ENCODE measurements around the gene DNAJC1.

DNAJC1 gene

DNA sequence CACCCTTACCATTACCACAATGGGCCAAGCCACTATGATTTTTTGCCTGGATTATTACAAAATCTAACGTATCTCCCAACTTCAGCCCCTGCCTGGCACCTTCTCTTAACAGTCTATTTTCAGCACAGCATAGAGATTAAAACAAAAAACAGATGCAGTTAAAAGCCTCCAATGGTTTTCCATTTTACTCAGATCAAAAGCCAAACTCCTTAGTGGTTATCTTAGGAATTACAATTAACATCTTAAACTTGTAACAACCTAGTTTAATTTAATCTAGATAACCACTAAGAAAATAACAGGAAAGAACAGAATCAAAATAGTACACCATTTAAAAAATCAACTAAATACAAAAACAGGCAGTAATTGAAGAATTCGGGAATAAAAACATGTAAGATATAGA lies 43.5 kb downstream of the DNAJC1 start:
- no peak for DNase-seq

DNA sequence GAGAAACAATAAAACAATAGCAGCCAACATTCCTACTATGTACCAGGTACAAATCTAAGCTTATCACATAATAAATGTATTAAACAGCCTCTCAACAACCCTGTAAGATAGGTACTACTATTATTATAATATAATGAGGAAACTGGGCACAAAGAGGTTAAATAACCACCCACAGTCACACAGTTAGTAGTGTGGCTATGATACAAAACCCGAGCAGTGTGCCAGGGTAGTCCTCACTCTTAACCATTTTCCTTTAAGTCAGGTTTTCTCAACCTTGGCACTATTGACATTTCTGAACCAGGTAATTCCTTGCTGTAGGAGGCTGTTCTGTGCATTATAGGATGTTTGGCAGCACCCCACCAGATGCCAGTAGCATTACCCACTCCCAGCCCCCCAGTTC lies 48.8 kb downstream of the DNAJC1 start:
- no peak for DNase-seq

DNA sequence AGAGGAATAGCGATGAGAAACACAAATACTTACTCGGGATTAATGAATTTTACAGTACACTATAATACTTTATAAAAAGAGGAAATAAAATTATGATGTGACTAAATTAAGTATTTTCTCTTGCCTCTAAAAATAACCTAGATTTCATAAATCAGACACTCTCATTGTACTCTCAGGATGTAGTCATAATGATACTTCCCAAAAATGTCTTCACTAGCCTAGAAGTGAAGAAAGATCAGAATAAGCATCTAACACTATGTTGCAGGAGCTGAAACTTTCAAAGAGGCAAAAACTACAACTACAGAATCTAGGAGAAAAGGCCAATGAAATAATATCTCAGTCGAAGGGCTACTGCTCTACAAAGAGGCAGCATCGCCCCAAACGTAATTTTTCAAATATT lies 49.4 kb downstream of the DNAJC1 start:
- no peak for DNase-seq

DNA sequence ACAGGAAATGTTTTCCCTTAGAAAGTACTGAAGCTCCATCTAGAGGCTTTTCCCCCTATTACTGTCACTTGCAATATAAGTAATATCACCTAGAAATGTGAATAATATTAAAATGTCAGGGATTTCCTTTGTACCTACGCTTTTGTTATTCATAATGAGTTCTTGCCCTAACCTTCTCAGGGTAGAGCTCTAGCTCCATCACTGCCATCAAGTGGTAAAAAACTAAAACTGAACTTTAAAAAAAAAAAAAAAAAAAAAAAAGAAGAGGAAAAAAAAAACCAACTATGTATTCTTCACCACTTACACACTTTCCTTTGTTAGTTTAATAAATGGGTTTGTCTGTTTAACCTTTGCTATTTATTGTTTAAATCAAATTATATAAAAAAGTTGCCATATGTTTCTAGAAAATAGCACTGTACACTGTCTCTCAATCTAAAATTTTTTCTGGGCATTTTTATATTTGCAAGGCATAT lies 49.9 kb downstream of the DNAJC1 start:
- peak; percentile 9 for DNase-seq

DNA sequence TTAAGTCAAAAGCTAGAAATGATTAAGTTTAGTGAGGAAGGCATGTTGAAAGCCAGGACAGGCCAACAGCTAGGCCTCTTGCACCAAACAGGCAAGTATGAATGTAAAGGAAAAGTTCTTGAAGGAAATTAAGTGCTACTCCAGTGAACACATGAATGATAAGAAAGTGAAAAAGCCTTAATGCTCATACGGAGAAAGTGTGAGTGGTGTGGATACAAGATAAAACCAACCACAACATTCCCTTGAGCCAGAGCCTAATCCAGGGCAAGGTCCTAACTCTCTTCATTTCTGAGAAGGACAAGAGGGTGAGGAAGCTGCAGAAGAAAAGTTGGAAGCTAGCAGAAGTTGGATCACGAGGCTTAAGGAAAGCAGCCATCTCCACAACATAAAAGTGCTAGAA lies 53.0 kb downstream of the DNAJC1 start:
- DNase-seq: no peak

DNA sequence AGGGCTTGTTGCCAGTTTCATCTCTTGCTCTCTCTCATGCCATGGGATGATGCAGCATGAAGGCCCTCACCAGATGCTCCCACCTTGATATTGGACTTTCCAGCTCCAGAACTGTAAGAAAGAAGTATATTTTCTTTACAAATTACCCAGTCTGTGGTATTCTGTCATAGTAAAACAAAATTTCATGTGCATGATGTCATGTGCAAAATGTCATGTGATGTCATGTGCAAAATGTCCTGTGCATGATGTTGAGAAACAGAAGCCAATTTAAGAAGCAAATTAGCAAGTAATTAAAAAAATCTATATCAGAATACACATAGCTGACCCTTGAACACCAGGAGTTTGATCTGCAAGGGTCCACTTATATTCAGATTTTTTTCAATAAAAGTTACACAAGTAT lies 56.6 kb downstream of the DNAJC1 start:
- no peak for DNase-seq

DNA sequence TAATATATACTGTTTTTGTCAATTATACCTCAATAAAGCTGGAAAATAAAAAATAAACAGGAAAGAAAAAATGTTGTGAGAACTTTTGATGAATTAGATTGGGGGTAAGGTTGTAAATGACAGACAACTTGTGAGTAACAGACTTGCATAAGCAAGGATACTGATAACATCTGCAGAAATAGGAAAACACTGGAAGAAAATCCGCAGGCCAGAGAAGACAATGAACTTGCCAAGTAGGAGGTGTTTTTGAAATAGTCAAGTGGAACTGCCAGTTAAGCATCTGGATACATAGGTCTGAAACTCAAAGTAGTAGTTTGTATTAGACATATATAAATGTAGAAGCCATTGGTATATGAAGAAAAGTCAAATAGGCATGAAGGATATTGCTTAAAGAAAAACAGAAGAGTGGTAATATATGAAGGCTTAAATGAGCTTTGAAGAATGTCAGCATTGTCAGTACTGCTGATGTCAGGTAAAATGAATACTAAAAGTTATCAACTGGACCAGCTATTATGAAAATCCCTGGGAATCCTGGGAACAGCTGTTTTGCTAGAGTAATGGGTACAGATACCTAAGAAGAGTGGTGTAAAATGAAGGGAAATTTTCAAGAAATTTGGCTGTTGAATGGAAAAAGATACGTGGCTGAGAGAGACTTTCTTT lies 58.7 kb downstream of the DNAJC1 start:
- no peak for DNase-seq

DNA sequence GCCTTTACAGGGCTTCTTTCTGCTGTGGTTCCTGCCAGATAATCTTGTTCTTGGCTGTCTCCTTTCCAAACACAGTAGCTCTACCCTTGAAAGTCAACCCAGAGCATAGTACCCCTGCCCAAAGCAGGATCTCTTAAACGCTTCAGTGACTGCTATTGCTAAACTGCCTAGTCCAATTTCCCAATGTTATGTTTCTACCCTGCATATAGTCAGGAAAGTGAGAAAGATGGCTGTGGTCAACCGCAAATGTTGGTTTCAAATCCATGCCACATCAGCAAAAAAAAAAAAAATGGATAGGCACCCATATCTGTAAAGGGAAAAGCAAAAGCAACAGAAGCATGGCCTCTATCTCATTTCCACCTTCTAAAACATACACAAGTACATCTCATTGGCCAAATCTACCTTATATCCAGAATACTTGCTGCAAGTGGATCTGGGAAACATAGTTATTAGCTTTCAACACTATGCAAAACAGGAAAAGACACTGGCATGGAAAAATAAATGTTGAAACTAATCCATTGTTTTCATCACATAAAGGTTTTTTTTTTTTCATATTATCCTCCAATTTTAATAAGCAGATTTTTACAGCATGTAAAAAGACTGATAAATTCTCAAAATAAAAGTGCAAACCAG lies 59.8 kb downstream of the DNAJC1 start:
- DNase-seq: no peak

DNA sequence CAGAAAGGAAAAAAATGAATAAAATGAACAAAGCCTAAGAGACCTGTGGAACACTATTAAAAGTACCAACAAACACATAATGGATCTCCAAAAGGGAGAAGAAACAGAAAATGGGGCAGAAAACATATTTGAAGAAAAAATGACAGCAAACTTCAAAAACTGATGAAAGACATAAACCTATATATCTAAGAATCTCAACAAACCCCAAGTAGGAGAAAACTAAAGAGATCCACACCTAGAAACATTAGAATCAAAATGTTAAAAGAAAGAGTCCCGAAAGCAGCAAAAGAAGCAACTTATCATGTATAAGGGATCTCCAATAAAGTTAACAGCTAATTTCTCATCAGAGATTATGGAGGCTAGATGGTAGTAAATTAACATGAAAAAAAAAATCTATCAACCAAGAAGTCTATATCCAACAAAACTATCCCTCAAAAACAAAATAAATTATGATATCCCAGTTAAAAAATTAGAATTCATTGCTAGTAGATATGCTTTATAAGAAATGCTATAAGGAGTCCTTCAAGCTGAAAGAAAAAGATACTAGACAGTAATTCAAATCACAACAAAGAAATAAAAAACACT lies 68.0 kb downstream of the DNAJC1 start:
- DNase-seq: no peak

DNA sequence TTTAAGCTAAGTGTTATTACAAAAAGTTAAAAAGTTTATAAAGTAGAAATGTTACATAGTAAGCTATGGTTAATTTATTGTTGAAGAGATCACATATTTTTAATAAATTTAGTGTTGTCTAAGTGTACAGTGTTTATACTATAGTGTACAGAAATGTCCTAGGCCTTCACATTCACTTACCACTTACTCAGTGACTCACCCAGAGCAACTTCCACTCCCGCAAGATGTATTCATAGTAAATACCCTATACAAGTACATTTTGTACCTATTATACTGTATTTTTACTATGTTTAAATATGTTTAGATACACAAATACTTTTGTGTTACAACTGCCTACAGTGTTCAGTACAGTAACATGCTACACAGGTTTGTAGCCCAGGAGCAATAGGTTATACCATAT lies 69.2 kb downstream of the DNAJC1 start:
- DNase-seq: no peak

DNA sequence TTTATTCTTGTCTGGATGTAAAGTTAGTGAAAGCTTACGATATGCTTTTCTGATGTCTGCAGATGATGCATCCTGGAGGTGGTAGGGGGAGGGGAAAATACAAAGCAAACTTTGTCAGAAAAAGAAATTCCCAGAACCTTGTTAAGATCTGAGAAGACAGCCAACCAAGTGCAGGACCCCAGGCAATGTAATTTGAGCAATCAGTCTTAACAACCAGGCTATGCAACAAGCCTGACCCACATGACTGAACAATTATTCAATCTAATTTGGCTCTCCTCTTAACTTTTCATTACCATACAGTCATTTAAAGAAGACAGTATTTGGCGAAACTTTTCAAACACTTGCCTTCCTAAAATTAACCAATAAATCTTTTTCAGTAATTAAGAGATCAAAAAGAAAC lies 74.5 kb downstream of the DNAJC1 start:
- no peak for DNase-seq

DNA sequence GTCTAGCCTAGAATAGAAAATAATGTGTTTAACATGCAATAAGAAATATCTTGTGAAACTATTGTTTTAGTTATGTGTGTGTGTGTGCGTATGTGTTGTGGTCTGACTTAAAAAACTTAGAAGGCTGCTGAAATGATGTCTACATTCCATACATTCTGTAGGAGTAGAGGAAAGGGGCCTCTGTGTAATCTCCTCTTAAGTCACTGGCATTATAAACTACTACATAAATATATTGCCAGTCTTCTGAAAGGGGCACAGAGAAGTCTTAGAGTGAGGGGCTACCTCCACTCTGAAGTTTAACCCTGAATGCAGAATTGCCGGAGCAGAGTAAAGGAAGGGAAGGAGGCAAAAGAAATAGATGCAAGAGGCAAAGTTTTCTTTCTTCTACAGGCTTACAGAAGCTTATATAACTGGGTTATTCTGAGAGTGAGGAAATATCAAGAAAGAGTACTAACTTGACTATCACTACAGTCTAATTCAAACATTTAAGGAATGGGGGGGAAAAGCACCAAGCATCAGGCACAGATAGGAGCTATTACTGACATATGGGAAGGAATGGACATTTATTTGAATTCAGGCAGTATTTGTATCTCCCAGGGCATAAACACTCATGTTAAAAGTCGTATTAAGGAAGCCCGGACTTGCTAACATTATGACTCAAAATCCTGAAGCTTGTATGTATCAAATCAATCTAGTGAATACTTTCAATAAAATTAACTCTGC lies 75.7 kb downstream of the DNAJC1 start:
- DNase-seq: no peak

DNA sequence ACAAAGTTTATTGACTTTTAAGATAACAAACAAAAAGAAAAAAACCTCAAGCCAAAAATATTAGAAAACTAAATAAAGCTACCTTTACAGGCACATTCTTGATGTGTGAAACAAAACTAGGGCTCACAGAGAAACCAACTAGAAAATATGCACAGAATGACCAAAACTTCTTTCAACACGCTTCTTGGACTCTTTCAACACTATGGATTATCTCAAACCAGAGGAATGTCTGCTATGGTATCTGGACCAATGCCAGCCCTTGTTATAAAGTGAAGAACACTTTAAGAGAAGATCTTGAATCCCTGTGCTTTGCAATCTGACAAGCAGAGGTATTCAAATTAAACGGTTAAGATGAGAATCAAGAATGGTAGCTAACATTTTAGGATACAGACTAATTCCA lies 76.6 kb downstream of the DNAJC1 start:
- DNase-seq: no peak

DNA sequence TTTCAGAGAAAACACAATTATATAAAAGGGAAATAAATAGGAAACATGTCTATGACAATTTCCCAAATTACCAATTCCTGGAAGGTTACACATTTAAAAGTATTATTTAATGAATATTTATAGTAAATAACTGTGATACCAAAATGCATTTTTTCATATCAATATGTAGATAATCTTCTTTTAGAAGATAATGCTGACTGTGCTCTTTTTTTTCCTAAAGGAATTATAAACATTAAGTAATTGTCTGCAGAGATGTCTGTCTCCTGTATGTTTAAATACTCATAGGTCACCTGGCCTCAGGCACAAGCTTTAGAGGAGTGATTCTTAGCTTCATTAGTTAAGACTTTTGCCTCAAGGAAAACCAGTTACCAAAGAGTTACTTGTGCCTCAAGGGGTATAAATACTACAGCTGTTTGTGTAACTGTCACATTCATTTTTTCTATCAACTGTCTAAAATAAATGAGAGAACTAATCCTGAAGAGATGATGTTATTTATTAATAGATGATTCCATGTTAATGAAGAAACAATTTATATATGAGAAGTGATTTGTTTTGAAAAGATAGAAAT lies 77.1 kb downstream of the DNAJC1 start:
- no peak for DNase-seq

DNA sequence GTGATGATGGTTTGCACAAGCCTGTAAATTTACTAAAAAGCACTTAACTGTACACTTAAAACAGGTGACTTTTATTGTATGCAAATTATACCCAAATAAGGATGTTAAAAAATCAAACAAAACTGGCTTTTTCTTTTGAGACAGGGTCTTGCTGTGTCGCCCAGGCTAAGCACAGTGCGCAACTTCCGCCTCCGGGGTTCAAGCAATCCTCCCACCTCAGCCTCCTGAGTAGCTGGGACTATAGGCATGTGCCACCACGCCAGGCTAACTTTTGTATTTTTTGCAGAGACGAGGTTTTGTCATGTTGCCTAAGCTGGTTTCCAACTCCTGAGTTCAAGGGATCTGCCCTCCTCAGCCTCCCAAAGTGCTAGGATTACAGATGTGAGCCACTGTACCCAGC lies 77.7 kb downstream of the DNAJC1 start:
- no peak for DNase-seq

DNA sequence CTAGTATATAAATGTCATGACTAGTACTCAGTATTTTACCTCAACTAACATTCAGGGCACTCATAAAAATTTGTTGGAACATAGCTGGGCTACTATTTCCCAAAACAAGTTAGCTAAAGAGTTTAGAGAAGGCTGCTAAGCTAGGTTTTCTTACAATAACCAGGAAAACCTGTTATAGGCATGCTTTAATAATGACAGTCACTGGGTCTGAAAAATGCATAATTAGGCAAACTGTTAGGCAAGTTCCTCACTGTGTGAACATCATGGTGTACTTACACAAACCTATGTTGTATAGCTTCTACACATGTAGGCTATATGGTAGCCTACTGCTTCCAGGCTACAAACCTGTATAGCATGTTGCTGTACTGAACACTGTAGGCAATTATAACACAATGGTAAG lies 79.0 kb downstream of the DNAJC1 start:
- no peak for DNase-seq

DNA sequence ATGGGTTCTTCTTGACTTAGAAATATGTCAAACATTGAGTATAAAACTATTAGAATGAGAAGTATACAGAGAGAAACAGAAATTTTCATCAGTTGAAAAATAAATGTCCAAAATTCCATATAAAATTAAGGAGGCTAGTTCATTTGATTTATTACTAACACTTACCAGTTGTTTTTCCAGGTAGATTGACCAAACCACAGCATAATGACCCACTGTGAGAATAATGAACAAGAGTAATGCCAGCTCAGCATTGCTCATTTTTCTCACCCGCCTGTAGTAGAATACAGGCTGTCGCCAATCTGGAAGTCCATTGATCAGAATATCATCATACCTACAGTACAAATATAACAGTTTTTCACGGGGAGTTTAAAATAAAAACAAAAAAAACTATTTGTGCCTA lies 82.9 kb downstream of the DNAJC1 start:
- no peak for DNase-seq

DNA sequence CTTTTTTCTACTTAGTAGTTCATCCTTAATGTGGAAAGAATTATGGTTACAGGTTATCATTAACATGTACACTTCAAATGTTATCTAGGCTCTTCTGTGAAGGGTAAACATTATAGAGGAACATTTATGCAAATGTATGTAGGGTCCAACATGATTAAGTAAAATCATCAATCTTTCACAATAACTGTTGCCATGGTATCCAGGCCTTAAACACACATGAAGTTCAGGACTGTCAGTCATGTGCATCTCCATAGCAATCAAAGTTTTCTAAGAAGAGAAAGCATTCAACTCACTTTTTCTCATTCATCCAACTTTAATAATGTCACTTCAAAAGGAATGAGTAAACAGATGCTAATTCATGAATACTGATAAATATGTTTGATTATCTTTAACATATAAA lies 83.6 kb downstream of the DNAJC1 start:
- DNase-seq: no peak

DNA sequence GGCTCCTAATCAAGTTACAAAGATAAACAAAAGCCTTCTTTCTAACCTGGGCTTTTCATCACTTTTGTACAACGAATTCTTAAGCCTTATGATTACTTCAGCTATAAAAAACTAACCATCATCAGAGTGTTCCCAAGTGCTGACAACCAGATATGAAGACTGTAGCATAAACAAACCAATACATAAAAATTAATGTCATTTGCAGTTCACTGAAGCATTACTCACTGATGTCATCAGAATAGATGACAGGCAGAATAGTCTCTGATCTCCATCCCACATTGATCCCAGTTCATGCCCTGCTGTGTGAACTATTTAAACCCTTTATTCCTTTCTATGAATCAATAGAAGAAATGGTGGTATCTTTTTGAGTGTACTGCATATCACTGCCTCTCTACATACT lies 84.4 kb downstream of the DNAJC1 start:
- no peak for DNase-seq

DNA sequence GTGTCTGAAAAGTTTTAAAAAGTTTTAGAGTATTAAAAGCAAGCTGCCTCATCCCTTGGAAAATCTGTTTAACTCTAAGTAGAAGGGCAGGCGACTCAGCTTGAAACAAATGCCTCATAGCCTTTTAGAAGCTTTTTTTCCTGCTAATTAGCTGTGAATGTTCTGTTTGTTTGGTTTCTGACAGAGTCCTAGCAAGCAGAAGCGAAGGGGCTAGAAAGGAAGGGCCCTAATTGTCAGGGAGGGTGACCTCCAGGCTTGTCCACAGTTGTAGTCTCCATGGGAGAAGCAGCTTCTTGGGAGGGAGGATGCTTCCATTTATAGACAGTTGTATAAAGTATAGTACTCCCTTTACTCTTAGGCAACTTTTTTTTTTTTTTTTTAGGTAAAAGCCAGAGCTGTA lies 90.9 kb downstream of the DNAJC1 start:
- no peak for DNase-seq

DNA sequence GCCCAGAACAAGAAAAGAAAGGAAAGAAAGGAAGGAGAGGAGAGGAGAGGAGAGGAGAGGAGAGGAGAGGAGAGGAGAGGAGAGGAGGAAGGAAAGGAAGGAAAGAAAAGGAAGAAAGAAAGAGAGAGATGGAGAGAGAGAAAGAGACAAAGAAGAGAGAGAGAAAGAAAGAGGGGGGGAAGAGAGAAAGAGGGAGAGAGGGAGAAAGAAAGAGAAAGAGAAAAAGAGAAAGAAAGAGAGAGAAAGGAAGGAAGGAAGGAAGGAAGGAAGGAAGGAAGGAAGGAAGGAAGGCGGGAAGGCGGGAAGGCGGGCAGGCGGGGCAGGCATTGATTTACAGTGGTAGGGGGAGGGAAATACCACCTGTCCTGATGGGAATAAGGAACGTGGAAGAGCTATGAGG lies 92.7 kb downstream of the DNAJC1 start:
- no peak for DNase-seq

DNA sequence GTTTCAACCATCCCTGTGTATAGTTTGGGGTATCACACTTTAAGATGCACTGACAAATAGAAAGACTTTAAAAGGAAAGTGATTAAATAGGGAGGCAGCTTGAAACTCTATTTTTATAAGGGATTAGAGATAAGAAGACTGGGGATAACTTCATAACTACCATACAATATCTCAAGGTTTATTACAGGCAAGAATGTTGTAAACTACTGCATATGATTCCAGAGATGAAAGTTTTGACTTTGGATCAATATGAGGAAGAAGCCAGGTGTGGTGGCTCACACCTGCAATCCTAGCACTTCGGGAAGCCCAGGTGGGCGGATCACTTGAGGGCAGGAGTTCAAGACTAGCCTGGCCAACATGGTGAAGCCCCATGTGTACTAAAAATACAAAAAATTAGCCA lies 96.1 kb downstream of the DNAJC1 start:
- no peak for DNase-seq

DNA sequence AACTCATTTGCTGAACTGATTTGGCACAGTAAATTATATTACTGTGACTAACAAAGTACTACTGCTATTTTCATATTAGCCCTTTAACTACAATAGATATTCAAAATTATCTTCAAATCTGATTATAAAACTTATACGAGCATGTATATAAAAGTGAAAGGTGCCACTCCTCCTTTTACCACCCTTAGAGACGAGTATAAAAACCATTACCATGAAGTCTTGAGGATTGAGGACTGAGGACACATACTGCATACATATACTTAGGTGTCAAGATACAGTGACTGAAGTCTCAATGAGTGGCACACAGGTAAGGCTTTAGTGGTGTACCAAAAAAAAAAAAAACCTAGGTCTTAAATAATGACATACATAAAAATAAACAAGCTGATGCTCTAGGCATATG lies 98.6 kb downstream of the DNAJC1 start:
- no peak for DNase-seq

DNA sequence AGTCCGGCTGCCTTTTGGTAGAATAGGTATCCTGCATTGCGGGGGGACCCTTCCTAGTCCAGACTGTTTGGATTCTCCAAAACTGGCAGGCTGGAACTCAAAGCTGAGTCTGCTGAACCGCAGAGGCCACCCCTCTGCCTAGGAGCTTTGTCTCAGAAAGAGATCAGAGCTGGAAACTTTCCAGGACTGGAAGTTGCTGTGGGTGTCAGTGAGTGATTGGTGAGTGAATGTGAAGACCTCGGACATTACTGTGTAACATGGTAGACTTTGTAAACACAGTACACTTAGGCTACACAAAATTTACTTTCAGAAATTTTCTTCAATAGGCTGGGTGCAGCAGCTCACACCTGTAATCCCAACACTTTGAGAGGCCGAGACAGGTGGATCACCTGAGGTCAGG lies 103.8 kb downstream of the DNAJC1 start:
- no peak for DNase-seq
